Measurements from ENCODE around the gene EXT2.

DNA sequence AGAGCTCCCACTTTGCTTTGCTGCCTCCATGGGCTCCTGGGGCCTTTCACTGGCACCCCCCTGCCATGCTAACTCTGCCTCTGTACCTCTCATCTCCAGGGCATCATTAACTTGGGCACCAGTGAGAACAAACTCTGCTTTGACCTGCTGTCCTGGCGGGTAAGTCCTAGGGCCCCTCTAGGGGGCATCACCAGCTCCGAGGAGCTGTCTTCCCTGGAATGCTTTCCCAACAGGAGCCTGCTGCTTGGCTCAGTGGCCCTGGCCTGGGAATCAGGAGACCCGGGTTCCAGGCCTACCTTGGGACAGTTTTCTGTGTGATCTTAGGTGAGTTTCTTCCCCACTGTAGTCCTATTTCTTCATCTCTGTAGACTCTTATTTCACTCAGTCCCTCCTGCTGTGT is 24.3 kb upstream of the EXT2 start:
- TF ChIP-seq, protein P1, sequence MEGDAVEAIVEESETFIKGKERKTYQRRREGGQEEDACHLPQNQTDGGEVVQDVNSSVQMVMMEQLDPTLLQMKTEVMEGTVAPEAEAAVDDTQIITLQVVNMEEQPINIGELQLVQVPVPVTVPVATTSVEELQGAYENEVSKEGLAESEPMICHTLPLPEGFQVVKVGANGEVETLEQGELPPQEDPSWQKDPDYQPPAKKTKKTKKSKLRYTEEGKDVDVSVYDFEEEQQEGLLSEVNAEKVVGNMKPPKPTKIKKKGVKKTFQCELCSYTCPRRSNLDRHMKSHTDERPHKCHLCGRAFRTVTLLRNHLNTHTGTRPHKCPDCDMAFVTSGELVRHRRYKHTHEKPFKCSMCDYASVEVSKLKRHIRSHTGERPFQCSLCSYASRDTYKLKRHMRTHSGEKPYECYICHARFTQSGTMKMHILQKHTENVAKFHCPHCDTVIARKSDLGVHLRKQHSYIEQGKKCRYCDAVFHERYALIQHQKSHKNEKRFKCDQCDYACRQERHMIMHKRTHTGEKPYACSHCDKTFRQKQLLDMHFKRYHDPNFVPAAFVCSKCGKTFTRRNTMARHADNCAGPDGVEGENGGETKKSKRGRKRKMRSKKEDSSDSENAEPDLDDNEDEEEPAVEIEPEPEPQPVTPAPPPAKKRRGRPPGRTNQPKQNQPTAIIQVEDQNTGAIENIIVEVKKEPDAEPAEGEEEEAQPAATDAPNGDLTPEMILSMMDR (IDR thresholded peaks at IDR 0.05; ENCODE audit: insufficient read depth, low read length), result no peak
- no peak for TF ChIP-seq POLR2AphosphoS5 (IDR thresholded peaks at IDR 0.05; ENCODE audit: low read depth)
- TF ChIP-seq GABPA (IDR thresholded peaks at IDR 0.05; ENCODE audit: low read depth), result no peak
- TF ChIP-seq, protein P2, sequence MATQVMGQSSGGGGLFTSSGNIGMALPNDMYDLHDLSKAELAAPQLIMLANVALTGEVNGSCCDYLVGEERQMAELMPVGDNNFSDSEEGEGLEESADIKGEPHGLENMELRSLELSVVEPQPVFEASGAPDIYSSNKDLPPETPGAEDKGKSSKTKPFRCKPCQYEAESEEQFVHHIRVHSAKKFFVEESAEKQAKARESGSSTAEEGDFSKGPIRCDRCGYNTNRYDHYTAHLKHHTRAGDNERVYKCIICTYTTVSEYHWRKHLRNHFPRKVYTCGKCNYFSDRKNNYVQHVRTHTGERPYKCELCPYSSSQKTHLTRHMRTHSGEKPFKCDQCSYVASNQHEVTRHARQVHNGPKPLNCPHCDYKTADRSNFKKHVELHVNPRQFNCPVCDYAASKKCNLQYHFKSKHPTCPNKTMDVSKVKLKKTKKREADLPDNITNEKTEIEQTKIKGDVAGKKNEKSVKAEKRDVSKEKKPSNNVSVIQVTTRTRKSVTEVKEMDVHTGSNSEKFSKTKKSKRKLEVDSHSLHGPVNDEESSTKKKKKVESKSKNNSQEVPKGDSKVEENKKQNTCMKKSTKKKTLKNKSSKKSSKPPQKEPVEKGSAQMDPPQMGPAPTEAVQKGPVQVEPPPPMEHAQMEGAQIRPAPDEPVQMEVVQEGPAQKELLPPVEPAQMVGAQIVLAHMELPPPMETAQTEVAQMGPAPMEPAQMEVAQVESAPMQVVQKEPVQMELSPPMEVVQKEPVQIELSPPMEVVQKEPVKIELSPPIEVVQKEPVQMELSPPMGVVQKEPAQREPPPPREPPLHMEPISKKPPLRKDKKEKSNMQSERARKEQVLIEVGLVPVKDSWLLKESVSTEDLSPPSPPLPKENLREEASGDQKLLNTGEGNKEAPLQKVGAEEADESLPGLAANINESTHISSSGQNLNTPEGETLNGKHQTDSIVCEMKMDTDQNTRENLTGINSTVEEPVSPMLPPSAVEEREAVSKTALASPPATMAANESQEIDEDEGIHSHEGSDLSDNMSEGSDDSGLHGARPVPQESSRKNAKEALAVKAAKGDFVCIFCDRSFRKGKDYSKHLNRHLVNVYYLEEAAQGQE (IDR thresholded peaks at IDR 0.05; ENCODE audit: insufficient replicate concordance, low read depth), result no peak

Measured in HL-60 (cell line).